Stimulated activated CD8-positive, alpha-beta memory T cell treated with anti-CD3 and anti-CD28 coated beads, Interleukin-12 subunit alpha, Interleukin-12 subunit beta, amount 100 ng/mL, for 24 hours (primary cell): ENCODE measurements around the gene MAP3K1.

Experiments
- DNase-seq: peaks from one replicate; pipeline ENCODE4 v3.0.0-alpha.2; 2020; ENCODE audit errors: extremely low read depth

The MAP3K1 gene

GRCh38 chr5:56900858-56901578, 85.7 kb downstream of the MAP3K1 start:
- no peak for DNase-seq

- DNase-seq: no peak
Measured at GRCh38 chr5:56908942-56909293, 93.6 kb downstream of the MAP3K1 start.

DNA sequence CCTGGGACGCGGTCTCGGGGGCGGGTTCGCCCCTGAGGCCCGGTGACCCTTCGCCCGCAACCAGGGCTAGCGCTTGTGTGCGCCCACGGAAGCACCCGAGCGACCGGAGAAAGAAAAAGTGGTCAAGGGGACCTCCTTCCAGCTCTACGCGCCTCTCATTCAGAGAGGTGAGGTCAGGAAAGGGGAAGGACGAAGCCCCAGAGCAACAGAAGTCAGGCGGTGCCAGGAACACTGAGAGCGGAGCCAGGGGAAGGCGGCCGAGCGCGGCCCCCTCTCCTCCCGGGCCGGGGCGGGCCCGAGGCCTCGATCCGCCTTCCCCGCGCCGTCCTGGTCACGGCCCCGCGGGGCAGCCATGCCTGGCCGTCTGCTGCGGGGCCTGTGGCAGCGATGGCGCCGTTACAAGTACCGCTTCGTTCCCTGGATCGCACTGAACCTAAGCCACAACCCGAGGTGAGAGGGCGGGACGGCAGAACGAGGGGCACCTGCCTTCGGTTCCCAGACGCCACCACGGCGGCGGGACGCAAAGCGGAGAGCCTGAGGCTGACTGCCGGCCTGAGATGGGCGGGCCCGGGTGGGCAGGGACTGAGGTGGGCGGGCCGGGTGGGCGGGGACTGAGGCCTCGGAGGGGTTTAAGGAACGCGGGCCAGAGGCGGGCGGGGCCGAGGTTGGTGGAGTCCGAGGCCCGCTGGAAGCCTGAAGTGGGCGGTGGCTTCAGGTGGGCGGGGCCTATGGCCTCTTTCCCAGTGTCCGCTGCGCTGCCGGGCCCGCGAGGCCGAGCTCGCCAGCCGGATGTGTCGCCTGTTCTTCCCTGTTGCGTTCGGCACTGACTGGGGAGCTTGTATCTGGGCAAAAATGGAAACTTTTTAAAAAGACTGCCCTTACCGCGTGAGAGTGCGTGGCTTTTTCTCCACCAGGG, 94.2 kb downstream of the MAP3K1 start, which contains the start of gene SETD9:
SETD9 (plus strand) TSS at position 303 of the 916 bp plus-strand sequence; CDS start at position 353, 50 bp downstream.
- DNase-seq: peak; percentile 82

GRCh38 chr5:56910210-56910965, 95.0 kb downstream of the MAP3K1 start:
- DNase-seq: no peak

DNA sequence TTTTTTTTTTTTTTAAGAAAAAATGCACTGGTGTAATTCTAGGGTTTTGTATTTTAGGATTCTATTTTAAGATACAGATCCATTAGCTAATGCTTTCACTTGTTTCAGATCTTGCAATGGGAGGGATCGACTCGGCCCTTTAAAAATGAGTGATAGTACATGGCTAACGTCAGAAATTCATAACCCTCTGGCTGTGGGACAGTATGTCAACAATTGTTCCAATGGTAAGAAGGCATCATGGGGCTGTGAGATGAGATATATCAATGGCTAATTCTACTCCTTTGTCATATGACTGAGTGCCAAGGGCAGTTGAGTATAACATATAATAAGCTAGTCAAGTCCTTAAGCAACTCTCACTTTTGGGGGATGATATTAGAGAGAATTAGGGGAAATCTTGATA, 98.4 kb downstream of the MAP3K1 start:
- no peak for DNase-seq

DNA sequence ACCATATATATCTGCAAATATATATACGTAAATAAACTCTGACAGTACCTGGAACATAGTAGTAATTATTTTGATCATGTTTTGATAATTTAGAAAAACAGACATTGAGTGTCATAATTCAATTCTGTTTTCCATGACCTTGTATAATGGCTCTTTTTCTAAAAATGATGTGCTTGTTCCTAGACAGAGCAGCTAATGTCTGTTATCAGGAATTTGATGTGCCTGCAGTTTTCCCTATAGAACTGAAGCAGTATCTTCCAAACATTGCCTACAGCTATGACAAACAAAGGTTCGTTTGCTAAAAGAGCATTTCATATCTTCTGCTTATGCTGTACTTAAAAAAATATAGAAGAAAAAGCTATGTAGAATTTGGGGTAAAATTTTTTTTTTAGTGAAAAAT, 99.3 kb downstream of the MAP3K1 start:
- DNase-seq: no peak

DNA sequence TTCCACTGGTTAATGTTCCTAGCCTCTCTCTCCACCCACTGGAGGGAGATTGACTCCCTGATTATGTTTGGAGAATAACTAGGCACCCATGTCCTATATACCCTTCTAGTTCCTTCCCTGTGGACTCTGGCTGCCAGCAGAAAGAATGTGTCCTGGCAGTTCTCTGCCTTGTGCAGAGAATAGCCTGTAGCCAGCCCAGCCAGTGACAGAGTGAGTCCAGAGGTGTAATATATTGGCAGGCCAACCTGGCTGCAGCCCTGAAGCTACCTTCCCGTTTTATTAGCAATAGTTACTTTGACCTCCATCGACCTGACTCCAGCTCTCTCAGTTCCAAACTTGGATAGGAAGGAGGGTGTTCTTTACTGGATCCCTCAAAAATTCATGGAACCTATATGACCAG, 102.2 kb downstream of the MAP3K1 start:
- no peak for DNase-seq

GRCh38 chr5:56918054-56918453, 102.7 kb downstream of the MAP3K1 start:
- DNase-seq: no peak

- DNase-seq: no peak
Measured at GRCh38 chr5:56919942-56920662, 104.8 kb downstream of the MAP3K1 start.

- DNase-seq: no peak
Measured at GRCh38 chr5:56922922-56923321, 107.6 kb downstream of the MAP3K1 start.

GRCh38 chr5:56934325-56934724, 119.0 kb downstream of the MAP3K1 start:
- no peak for DNase-seq

GRCh38 chr5:56938858-56939257, 123.5 kb downstream of the MAP3K1 start:
- no peak for DNase-seq

- no peak for DNase-seq
Measured at GRCh38 chr5:56941981-56942380, 126.6 kb downstream of the MAP3K1 start.
